ENCODE measurements around the gene ZNF189.

ZNF189 gene

GRCh38 chr9:101417977-101418376 is 19.3 kb downstream of the ZNF189 start:
- DNase-seq (ENCODE audit: low read depth in 2 of 3, low spot score in 2 of 3), result no peak

GRCh38 chr9:101418518-101419430 is 20.1 kb downstream of the ZNF189 start:
- no peak for DNase-seq (ENCODE audit: low read depth in 2 of 3, low spot score in 2 of 3)

GRCh38 chr9:101419863-101420262 is 21.2 kb downstream of the ZNF189 start:
- DNase-seq (ENCODE audit: low read depth in 2 of 3, low spot score in 2 of 3), result no peak

- no peak for DNase-seq (ENCODE audit: low read depth in 2 of 3, low spot score in 2 of 3)
Measured at GRCh38 chr9:101421653-101422065, 23.0 kb downstream of the ZNF189 start.

GRCh38 chr9:101427358-101427757 is 28.7 kb downstream of the ZNF189 start:
- no peak for DNase-seq (ENCODE audit: low read depth in 2 of 3, low spot score in 2 of 3)

GRCh38 chr9:101427957-101428655 is 29.5 kb downstream of the ZNF189 start:
- no peak for DNase-seq (ENCODE audit: low read depth in 2 of 3, low spot score in 2 of 3)

GRCh38 chr9:101428909-101429308 is 30.3 kb downstream of the ZNF189 start:
- no peak for DNase-seq (ENCODE audit: low read depth in 2 of 3, low spot score in 2 of 3)

GRCh38 chr9:101429736-101430135 is 31.1 kb downstream of the ZNF189 start:
- no peak for DNase-seq (ENCODE audit: low read depth in 2 of 3, low spot score in 2 of 3)

GRCh38 chr9:101432171-101432570 is 33.5 kb downstream of the ZNF189 start:
- DNase-seq (ENCODE audit: low read depth in 2 of 3, low spot score in 2 of 3), result no peak

GRCh38 chr9:101432740-101433139 is 34.1 kb downstream of the ZNF189 start:
- no peak for DNase-seq (ENCODE audit: low read depth in 2 of 3, low spot score in 2 of 3)

GRCh38 chr9:101433229-101433628 is 34.6 kb downstream of the ZNF189 start:
- DNase-seq (ENCODE audit: low read depth in 2 of 3, low spot score in 2 of 3), result no peak

GRCh38 chr9:101434998-101435397 is 36.3 kb downstream of the ZNF189 start:
- no peak for DNase-seq (ENCODE audit: low read depth in 2 of 3, low spot score in 2 of 3)

GRCh38 chr9:101435601-101436079 is 37.0 kb downstream of the ZNF189 start, which contains the start of gene ALDOB:
Gene ALDOB, minus strand, starts transcription at chr9:101435774. Its CDS starts 4,887 bp downstream, at chr9:101430887.
- DNase-seq (ENCODE audit: low read depth in 2 of 3, low spot score in 2 of 3), result no peak

GRCh38 chr9:101437806-101438232 is 39.2 kb downstream of the ZNF189 start:
- DNase-seq (ENCODE audit: low read depth in 2 of 3, low spot score in 2 of 3), result no peak

- no peak for DNase-seq (ENCODE audit: low read depth in 2 of 3, low spot score in 2 of 3)
Measured at GRCh38 chr9:101438523-101438922, 39.9 kb downstream of the ZNF189 start.

- DNase-seq (ENCODE audit: low read depth in 2 of 3, low spot score in 2 of 3), result no peak
Measured at GRCh38 chr9:101440714-101441230, 42.1 kb downstream of the ZNF189 start.

GRCh38 chr9:101442318-101442717 is 43.7 kb downstream of the ZNF189 start:
- DNase-seq (ENCODE audit: low read depth in 2 of 3, low spot score in 2 of 3), result no peak

GRCh38 chr9:101442736-101443135 is 44.1 kb downstream of the ZNF189 start:
- no peak for DNase-seq (ENCODE audit: low read depth in 2 of 3, low spot score in 2 of 3)

- DNase-seq (ENCODE audit: low read depth in 2 of 3, low spot score in 2 of 3), result no peak
Measured at GRCh38 chr9:101443364-101443771, 44.7 kb downstream of the ZNF189 start.

GRCh38 chr9:101445353-101446029 is 46.8 kb downstream of the ZNF189 start:
- DNase-seq (ENCODE audit: low read depth in 2 of 3, low spot score in 2 of 3), result no peak

- no peak for DNase-seq (ENCODE audit: low read depth in 2 of 3, low spot score in 2 of 3)
Measured at GRCh38 chr9:101446732-101447131, 48.1 kb downstream of the ZNF189 start.

Data from activated CD8-positive, alpha-beta memory T cell treated with anti-CD3 and anti-CD28 coated beads for 48 hours (primary cell).